HG03097 (cell line): ENCODE results near the gene SPAG9.

Experiments
- ATAC-seq: cut with Tn5 transposase; IDR thresholded peaks from one replicate; pipeline ENCODE4 v1.9.1; 2021; ENCODE audit not compliant: unreplicated experiment, low FRiP score

Gene SPAG9

GRCh38 chr17:51006601-51007000, 114.1 kb downstream of the SPAG9 start:
- no peak for ATAC-seq

- ATAC-seq, result no peak
Measured at GRCh38 chr17:51005768-51006167, 114.9 kb downstream of the SPAG9 start.

- no peak for ATAC-seq
Measured at GRCh38 chr17:51004249-51004648, 116.4 kb downstream of the SPAG9 start.

- no peak for ATAC-seq
Measured at GRCh38 chr17:51000835-51001638, 119.6 kb downstream of the SPAG9 start.

GRCh38 chr17:50995668-50996067, 125.0 kb downstream of the SPAG9 start:
- ATAC-seq, result no peak

- no peak for ATAC-seq
Measured at GRCh38 chr17:50993544-50993943, 127.1 kb downstream of the SPAG9 start.

GRCh38 chr17:50989149-50989548, 131.5 kb downstream of the SPAG9 start:
- ATAC-seq, result no peak

GRCh38 chr17:50988427-50988826, 132.2 kb downstream of the SPAG9 start:
- no peak for ATAC-seq

- ATAC-seq, result no peak
Measured at GRCh38 chr17:50986989-50987660, 133.5 kb downstream of the SPAG9 start.

- ATAC-seq, result no peak
Measured at GRCh38 chr17:50981279-50981678, 139.4 kb downstream of the SPAG9 start.

GRCh38 chr17:50979524-50979927, 141.1 kb downstream of the SPAG9 start:
- ATAC-seq, result no peak

GRCh38 chr17:50977487-50978159, 143.0 kb downstream of the SPAG9 start:
- ATAC-seq, result no peak

GRCh38 chr17:50976951-50977472, 143.7 kb downstream of the SPAG9 start:
- ATAC-seq, result no peak

- ATAC-seq, result no peak
Measured at GRCh38 chr17:50973557-50974494, 146.8 kb downstream of the SPAG9 start.

- no peak for ATAC-seq
Measured at GRCh38 chr17:50972577-50972976, 148.1 kb downstream of the SPAG9 start.

GRCh38 chr17:50967795-50968194, 152.9 kb downstream of the SPAG9 start:
- no peak for ATAC-seq

- no peak for ATAC-seq
Measured at GRCh38 chr17:50966163-50966666, 154.5 kb downstream of the SPAG9 start.

- no peak for ATAC-seq
Measured at GRCh38 chr17:50963139-50963538, 157.5 kb downstream of the SPAG9 start.

GRCh38 chr17:50961282-50962220, 159.1 kb downstream of the SPAG9 start:
- ATAC-seq, result no peak
